Limb (tissue), 2 donors: ENCODE results near the gene ACSL1.

Source experiments
- DNase-seq, 2 donors: peaks; one replicate each; pipeline ENCODE4 v3.0.0-alpha.2; 2016; ENCODE audit errors: extremely low spot score in 2 of 2

ACSL1 gene

DNA sequence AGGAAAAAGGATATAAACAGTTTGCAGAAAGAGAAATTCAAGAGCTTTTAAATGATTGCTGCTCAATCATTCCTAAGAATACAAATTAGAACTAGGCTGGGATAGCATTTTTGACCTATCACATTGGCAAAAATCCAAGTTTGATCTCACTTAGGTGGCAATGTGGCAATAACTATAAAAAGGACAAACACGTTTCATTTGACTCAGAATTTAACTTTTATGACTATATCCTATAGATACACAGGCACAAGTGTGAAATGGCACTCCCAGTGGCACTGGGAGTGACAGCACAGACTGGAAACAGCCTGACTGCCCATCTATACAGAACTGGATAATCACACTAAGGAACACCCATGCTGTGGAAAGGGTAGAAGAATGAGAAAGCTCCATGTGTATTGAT is 103.0 kb downstream of the ACSL1 start:
- DNase-seq = no peak

DNA sequence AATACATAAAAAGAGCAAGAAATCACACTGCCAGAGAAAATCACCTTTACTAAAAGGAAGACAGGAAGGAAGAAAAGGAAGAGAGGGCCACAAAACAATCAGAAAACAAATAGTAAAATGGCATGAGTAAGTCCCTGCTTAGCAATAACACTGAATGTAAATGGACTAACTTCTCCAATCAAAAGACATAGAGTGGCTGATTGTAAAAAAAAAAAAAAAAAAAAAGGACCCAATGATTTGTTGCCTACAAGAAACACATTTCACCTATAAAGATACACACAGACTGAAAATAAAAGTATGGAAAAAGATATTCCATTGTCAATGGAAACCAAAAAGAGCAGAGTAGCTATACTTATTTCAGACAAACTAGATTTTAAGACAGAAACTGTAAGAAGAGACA is 104.5 kb downstream of the ACSL1 start:
- no peak for DNase-seq

DNA sequence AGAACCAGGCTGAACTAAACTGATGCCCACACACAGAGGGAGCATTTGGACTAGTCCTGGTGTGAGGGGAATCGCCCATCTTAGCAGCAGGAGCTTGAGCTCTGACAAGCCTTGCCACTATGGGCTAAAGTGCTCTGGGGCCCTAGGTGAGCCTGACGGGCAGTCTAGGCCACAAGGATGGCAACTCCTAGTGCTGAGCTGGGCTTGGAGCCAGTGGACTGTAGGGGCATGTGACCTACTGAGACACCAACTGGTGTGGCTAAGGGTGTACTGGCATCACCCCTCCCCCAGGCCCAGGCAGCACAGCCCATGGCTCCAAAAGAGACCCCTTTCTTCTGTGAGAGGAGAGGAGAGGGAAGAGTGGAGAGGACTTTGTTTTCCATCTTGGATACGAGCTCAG is 106.4 kb downstream of the ACSL1 start:
- no peak for DNase-seq

DNA sequence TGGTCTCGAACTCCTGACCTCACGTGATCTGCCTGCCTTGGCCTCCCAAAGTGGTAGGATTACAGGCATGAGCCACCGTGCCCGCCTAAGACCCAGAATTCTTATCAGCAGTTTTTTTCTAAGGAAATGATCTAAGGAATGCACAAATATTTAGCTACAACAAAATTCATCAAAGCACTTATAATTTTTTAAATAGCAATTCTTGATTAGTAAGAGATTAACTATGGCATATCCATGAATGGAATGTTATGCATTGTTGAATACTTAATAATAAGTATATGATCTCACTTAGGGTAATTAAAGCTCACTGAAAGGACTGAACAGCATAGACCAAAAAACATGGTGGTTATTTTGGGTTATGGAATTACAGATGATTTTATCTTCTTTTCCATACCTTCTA is 110.2 kb downstream of the ACSL1 start:
- no peak for DNase-seq

DNA sequence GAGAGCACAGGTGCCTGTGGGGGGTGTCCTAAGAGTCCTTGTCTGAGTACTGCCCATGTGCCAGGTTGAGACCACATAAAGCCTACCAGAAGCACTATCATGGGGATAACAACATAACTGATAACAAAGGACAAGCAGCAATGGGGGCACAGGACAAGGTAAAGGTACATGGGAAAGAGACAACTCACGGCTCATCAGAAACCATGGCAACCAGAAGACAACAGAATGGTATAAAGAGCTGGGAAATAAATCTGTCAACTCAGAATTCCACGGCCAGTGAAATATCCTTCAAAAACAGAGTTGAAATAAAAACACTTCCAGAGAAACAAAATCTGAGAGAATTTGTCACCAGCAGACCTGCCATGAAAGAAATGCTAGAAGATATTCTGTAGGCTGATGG is 111.9 kb downstream of the ACSL1 start:
- DNase-seq = no peak

DNA sequence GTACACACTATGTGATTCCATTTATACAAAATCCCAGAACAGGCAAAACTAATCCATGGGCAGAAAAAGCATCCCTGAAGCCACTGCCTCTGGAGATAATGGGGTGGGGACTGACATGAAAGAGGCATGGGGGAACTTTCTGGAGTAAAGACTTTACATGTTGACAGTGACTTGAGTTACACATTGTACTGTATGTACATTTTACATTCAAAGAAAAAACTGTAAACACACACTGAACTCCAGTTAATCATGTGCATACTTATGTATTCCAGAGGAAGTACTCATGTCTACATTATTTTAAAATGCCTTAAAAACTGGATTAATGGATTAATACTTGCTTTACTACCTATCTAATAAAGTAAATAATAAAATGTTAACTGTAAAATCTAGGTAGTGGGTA is 113.4 kb downstream of the ACSL1 start:
- no peak for DNase-seq

DNA sequence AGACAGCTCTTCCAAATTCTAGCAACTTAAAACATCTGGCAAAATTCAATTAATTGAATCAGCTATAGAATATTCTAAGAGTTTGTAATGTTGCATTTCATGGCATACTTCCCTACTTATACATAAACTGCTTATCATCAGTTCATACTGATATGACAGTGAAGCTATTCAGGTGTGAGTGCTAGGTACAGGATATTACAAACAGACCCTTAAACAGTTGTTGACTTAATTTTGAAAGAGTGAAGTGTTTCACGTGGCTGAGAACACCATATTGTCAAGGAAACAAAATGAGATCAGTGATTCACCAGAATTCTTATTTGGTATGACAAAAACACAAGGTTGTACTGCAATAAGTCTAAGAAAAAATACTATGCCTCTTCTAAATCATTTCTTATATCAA is 119.3 kb downstream of the ACSL1 start:
- DNase-seq = no peak

DNA sequence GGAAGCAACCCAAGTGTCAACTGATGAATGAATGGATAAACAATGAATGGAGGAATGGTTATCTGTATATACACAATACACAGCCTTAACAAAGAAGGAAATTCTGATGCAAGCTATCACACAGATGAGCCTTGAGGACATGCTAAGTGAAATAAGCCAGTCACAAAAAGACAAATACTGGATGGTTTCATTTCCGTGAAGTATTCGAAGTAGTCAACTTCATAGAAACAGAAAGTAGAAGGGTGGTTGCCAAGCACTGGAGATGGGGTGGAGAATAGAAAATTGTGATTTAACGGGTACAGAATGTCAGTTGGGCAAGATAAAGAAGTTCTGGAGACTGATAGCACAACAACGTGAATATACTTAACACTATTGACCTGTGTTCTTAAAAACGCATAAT is 120.1 kb downstream of the ACSL1 start:
- no peak for DNase-seq
